T-cell (primary cell): ENCODE data around the gene MIER2. TPM values are rescaled to one million over a fixed set of nuclear protein-coding genes. Genes with fewer than 3 reads are reported as not detected.

Experiments
- total RNA-seq, 35 experiments: library from RNA in 6 of 35; stranded (reverse) in 6 of 35; fragments of 120-200 nt in 1 of 35; gene quantifications; one replicate each; pipeline versions ENCODE4 v1.2.1 to v1.2.4 and lab custom pipeline; 2013 to 2026

MIER2 gene
- total RNA-seq, 5 donors from 2014 or later (not counting 1 experiment from before 2014, with no cell fraction given), result 13.1 to 23.2 (median 18.0) TPM

Other genes with a start within 250 kb of the MIER2 start
- not detected for gene OR4F17, start 237.7 kb downstream of the MIER2 start, total RNA-seq
- 1 to 10 TPM in 3 of 5 donors, under 1 TPM in 2; 0.23 to 2.3 (median 1.1) TPM for gene PLPP2, start 53.4 kb downstream of the MIER2 start, total RNA-seq
- under 1 TPM in 1 of 5 donors, not detected in 4; 0.06 TPM for gene C2CD4C, start 64.4 kb upstream of the MIER2 start, total RNA-seq
- 1 to 10 TPM in 4 of 5 donors, under 1 TPM in 1; 0.66 to 4.4 (median 3.4) TPM for gene SHC2, start 116.2 kb upstream of the MIER2 start, total RNA-seq
- gene MADCAM1, start 151.7 kb upstream of the MIER2 start, total RNA-seq, result 1 to 10 TPM in 3 of 5 donors, under 1 TPM in 2; 0.40 to 1.6 (median 1.4) TPM
- 10 to 100 TPM; 22.2 to 44.4 (median 39.4) TPM for gene TPGS1, start 162.7 kb upstream of the MIER2 start, total RNA-seq
- 10 to 100 TPM; 35.4 to 52.6 (median 51.3) TPM for gene CDC34, start 187.0 kb upstream of the MIER2 start, total RNA-seq
- 10 to 100 TPM; 66.2 to 91.0 (median 78.6) TPM for gene GZMM, start 199.3 kb upstream of the MIER2 start, total RNA-seq
- gene BSG, start 227.8 kb upstream of the MIER2 start, total RNA-seq, result 100 to 1,000 TPM in 4 of 5 donors, 10 to 100 TPM in 1; 89.3 to 165 (median 152) TPM
- gene HCN2, start 245.1 kb upstream of the MIER2 start, total RNA-seq, result 1 to 10 TPM in 4 of 5 donors, under 1 TPM in 1; 0.93 to 4.4 (median 3.6) TPM